HFFc6 (cell line): ENCODE data around the gene CYP4F3. TPM values are rescaled to one million over a fixed set of nuclear protein-coding genes. Genes with fewer than 3 reads are reported as not detected.

Experiments
- DNase-seq: peaks from one replicate; pipeline ENCODE4 v3.0.0-alpha.2; 2018
- H3K27ac Mint-ChIP-seq: 2 replicates; pipeline ENCODE4 v1.8.0; 2020; ENCODE audit warnings: mild to moderate bottlenecking, mixed read lengths
- H3K27me3 Mint-ChIP-seq: 2 replicates; pipeline ENCODE4 v1.8.0; 2021; ENCODE audit warnings: mild to moderate bottlenecking, moderate library complexity, mixed read lengths; ENCODE audit not compliant: insufficient read depth
- H3K36me3 Mint-ChIP-seq: 2 replicates; pipeline ENCODE4 v1.8.0; 2021; ENCODE audit warnings: low read depth, mixed read lengths
- H3K4me1 Mint-ChIP-seq: 2 replicates; pipeline ENCODE4 v1.8.0; 2020; ENCODE audit warnings: low read depth, mixed read lengths
- H3K4me3 Mint-ChIP-seq: 2 replicates; pipeline ENCODE4 v1.8.0; 2020; ENCODE audit warnings: mild to moderate bottlenecking, moderate library complexity, mixed read lengths
- H3K9me3 Mint-ChIP-seq: 2 replicates; pipeline ENCODE4 v1.8.0; 2020; ENCODE audit warnings: mild to moderate bottlenecking, mixed read lengths
- total RNA-seq, 6 experiments: library from RNA; stranded (reverse); fragmentation: NEBNext Ultra II Directional; extraction: Animal tissue kit (Norgen Biotek cat#: 25700); gene quantifications; 2 replicates in 1 of 6; 3 replicates in 5 of 6; pipeline ENCODE4 v1.2.3, GENCODE V29; 2021
- TF ChIP-seq, protein P1 (sequence below): fragments of 200-600 bp; sonication (generic); IDR thresholded peaks from 2 replicates; pipeline ENCODE4 v1.5.0; 2021; ENCODE audit warnings: antibody characterized with exemption, mild to moderate bottlenecking

Gene CYP4F3
- total RNA-seq, 6 experiments from 2014 or later: not detected

DNA sequence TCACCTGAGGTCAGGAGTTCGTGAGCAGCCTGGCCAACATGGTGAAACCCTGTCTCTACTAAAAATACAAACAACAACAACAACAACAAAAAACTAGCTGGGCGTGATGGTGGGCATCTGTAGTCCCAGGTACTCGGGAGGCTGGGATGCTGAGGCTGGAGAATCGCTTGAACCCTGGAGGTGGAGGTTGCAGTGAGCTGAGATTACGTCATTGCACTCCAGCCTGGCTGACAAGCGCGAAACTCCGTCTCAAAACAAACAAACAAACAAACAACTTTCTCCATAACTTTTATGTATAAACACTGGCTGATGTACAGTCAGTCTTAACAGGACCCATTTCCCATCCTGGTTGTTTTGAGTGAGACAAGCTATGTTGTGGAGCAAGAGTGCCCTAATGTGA, 31.4 kb upstream of the CYP4F3 start:
- Mint-ChIP-seq H3K36me3 (no peaks in the 10 kb centered on the region), H3K4me1 (no peaks in the 10 kb centered on the region), H3K9me3 (no peaks in the 10 kb centered on the region; the same call in 1 of the 2 replicates), H3K27ac (no peak overlapping the region), H3K4me3 (no peak overlapping the region), H3K27me3 (no peaks in the 10 kb centered on the region)
- TF ChIP-seq, protein P1, sequence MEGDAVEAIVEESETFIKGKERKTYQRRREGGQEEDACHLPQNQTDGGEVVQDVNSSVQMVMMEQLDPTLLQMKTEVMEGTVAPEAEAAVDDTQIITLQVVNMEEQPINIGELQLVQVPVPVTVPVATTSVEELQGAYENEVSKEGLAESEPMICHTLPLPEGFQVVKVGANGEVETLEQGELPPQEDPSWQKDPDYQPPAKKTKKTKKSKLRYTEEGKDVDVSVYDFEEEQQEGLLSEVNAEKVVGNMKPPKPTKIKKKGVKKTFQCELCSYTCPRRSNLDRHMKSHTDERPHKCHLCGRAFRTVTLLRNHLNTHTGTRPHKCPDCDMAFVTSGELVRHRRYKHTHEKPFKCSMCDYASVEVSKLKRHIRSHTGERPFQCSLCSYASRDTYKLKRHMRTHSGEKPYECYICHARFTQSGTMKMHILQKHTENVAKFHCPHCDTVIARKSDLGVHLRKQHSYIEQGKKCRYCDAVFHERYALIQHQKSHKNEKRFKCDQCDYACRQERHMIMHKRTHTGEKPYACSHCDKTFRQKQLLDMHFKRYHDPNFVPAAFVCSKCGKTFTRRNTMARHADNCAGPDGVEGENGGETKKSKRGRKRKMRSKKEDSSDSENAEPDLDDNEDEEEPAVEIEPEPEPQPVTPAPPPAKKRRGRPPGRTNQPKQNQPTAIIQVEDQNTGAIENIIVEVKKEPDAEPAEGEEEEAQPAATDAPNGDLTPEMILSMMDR: no peak
- no peak for DNase-seq

DNA sequence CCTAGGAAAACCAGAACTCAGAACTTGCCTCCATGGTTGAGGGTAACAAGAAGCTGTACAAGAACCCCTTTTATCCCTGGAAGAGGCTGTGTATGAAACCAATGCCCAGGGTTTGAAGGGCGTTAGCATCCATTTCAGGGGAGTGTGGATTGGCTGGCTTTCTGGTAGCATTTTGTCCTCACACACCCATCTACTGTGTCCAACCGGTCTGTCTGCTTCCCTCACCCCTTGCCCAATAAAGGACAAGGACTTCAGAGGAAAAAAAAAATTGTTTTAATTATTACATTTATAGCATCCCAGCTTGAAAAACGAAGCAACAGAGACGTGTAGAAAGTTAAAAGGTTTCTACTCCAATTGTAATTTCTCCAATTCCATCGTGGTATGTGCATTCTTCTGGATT, 28.4 kb upstream of the CYP4F3 start:
- TF ChIP-seq, protein P1: no peak
- Mint-ChIP-seq H3K4me3 (no peak overlapping the region), H3K36me3 (no peaks in the 10 kb centered on the region), H3K9me3 (peaks cover 15% of the 10 kb centered on the region), H3K27me3 (peaks cover 2% of the 10 kb centered on the region), H3K4me1 (no peaks in the 10 kb centered on the region), H3K27ac (no peak overlapping the region)
- DNase-seq: no peak

DNA sequence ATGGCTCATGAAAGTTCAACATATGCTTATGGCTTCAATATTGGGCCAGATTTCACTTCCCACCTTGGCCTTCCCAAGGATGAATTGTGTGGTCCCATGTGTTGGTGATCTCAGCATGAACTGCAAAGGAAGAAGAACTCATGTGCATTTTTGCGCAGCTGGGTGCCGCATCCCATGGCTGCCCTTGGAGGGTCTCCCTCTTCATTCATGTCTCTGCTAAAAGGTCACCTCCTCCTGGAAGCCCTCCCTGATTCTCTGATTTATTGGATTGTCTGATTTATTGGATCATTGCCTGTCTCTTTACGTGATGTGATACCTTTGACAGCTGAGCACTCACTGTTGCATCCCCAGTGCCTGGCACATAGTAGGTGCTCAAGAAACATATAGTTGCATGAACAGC, 27.4 kb upstream of the CYP4F3 start:
- no peaks in the 10 kb centered on the region for H3K36me3 Mint-ChIP-seq
- H3K27me3 Mint-ChIP-seq: peaks cover 2% of the 10 kb centered on the region
- H3K9me3 Mint-ChIP-seq: peaks cover 18% of the 10 kb centered on the region
- no peak overlapping the region for H3K27ac Mint-ChIP-seq
- H3K4me3 Mint-ChIP-seq: no peak overlapping the region
- no peaks in the 10 kb centered on the region for H3K4me1 Mint-ChIP-seq
- TF ChIP-seq, protein P1: no peak
- DNase-seq: no peak

DNA sequence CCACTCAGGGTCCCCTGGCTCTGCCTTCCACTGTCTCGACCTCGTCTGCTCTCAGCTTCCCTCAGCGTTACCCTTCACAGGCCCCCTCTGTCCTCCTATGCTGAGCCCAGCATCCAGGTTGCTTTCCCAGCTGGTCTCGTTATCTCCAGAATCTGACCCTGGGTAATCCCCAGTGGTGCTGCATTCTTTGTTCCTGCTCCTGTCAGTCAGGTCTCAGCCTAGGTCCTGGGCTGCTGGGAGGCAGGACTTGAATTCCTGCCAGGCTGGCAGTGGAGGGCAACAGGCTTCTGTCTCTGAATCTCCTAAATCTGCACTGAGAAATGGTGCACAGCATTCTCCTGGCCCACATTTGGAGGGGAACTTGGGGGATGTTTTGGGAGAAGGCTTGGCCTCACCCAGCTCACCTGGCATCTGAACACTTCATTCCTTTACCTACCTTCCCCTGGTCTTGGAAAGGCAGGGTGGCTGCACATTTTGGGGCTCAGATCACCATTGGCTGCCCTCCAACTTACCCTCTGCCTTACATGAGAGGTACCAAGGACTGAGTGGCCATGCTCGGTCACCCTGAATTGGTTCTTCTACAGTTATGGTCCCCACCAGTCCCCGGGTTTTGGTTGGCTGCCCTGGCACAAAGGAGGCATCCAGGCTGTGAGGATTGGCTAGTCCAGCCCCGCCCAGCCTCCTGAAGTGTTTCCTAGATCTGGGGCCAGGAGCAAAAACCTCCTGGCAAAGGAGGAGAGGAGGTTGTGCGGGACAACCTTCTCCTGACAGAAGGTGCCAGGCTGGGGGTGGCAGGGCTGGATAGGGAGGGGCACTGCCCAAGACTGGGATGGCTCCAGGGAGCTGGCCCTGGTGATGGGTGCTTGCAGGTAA, 26.0 kb upstream of the CYP4F3 start, which contains the start of gene CYP4F8:
TSS of gene CYP4F8 (plus strand) at position 712 of the 873 bp plus-strand sequence. CDS start 399 bp downstream, outside the sequence.
- H3K27me3 Mint-ChIP-seq: peaks cover 2% of the 10 kb centered on the region
- DNase-seq: no peak
- H3K36me3 Mint-ChIP-seq: no peaks in the 10 kb centered on the region
- no peak within 1 kb of the TSS for H3K4me3 Mint-ChIP-seq
- H3K27ac Mint-ChIP-seq: no peak within 1 kb of the TSS
- TF ChIP-seq, protein P1: no peak
- no peaks in the 10 kb centered on the region for H3K4me1 Mint-ChIP-seq
- peaks cover 32% of the 10 kb centered on the region for H3K9me3 Mint-ChIP-seq

DNA sequence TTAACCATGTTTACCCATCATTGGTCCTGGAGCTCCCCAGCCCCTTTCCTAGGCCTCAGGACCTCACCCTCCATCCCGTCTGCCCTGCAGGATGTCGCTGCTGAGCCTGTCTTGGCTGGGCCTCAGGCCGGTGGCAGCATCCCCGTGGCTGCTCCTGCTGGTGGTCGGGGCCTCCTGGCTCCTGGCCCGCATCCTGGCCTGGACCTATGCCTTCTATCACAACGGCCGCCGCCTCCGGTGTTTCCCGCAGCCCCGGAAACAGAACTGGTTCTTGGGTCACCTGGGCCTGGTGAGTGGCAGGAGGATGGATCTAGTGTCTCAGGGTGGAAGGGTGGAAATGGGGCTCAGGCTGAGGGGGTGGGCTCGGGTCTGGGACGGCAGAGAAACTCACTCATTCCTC, 25.2 kb upstream of the CYP4F3 start:
- no peak for DNase-seq
- Mint-ChIP-seq H3K4me3 (no peak overlapping the region), H3K27ac (no peak overlapping the region), H3K9me3 (peaks cover 40% of the 10 kb centered on the region), H3K27me3 (peaks cover 2% of the 10 kb centered on the region), H3K36me3 (no peaks in the 10 kb centered on the region), H3K4me1 (no peaks in the 10 kb centered on the region)
- TF ChIP-seq, protein P1: no peak
